Hepatocyte (in vitro differentiated cells): ENCODE results near the gene BCL2A1. TPM values are rescaled to one million over a fixed set of nuclear protein-coding genes. Genes with fewer than 3 reads are reported as not detected.
"Not testable (repeated sequence)": the region's sequence is repeated elsewhere in the genome, so short reads cannot be mapped to it uniquely, and the experiment has no call there.

Experiments
- DNase-seq: peaks from one replicate; pipeline ENCODE4 v3.0.0-alpha.2; 2016; ENCODE audit warnings: low spot score
- H2AFZ ChIP-seq: fragments of 200-600 bp; sonication (generic); 2 replicates; pipeline ENCODE4 v1.6.0; 2016; ENCODE audit warnings: antibody characterized with exemption, mild to moderate bottlenecking
- H3K27ac ChIP-seq: fragments of 200-600 bp; sonication (generic); 2 replicates; pipeline ENCODE4 v1.5.1; 2016; ENCODE audit warnings: mild to moderate bottlenecking
- H3K27me3 ChIP-seq: fragments of 200-600 bp; sonication (generic); 2 replicates; pipeline ENCODE4 v1.6.1; 2016
- H3K36me3 ChIP-seq: fragments of 200-600 bp; sonication (generic); replicated peaks from 2 replicates; pipeline ENCODE4 v1.5.1; 2016; ENCODE audit warnings: low read depth; ENCODE audit not compliant: insufficient read depth
- H3K4me1 ChIP-seq: fragments of 200-600 bp; sonication (generic); 2 replicates; pipeline ENCODE4 v1.5.1; 2016; ENCODE audit warnings: mild to moderate bottlenecking, moderate library complexity; ENCODE audit not compliant: insufficient read depth
- H3K4me2 ChIP-seq: fragments of 200-600 bp; sonication (generic); 2 replicates; pipeline ENCODE4 v1.6.0; 2016
- H3K4me3 ChIP-seq: fragments of 200-600 bp; sonication (generic); 2 replicates; pipeline ENCODE4 v1.5.1; 2016; ENCODE audit warnings: mild to moderate bottlenecking
- H3K79me2 ChIP-seq: fragments of 200-600 bp; sonication (generic); 2 replicates; pipeline ENCODE4 v1.6.0; 2017; ENCODE audit warnings: mild to moderate bottlenecking
- H3K9me2 ChIP-seq: fragments of 200-600 bp; sonication (generic); replicated peaks from 2 replicates; pipeline ENCODE4 v1.6.0; 2017; ENCODE audit warnings: mild to moderate bottlenecking; ENCODE audit not compliant: insufficient read depth
- H3K9me3 ChIP-seq: fragments of 200-600 bp; sonication (generic); 2 replicates; pipeline ENCODE4 v1.5.1; 2016; ENCODE audit warnings: low read depth, mild to moderate bottlenecking
- H4K20me1 ChIP-seq: fragments of 200-600 bp; sonication (generic); 2 replicates; pipeline ENCODE4 v1.6.0; 2016; ENCODE audit warnings: mild to moderate bottlenecking; ENCODE audit not compliant: insufficient read depth, poor library complexity, severe bottlenecking
- EZH2 ChIP-seq: fragments of 200-600 bp; sonication (generic); IDR thresholded peaks from 2 replicates; pipeline ENCODE4 v1.6.1; 2016; ENCODE audit warnings: antibody characterized with exemption, mild to moderate bottlenecking, borderline replicate concordance
- EZH2phosphoT487 ChIP-seq: fragments of 200-600 bp; sonication (generic); IDR thresholded peaks from one replicate; pipeline ENCODE4 v1.6.1; 2018; ENCODE audit warnings: antibody characterized with exemption, mild to moderate bottlenecking, low read depth, moderate library complexity; ENCODE audit not compliant: unreplicated experiment, severe bottlenecking
- WGBS: methylation state at CpG from one replicate; pipeline ENCODE4 v1.1.6; 2016; ENCODE audit warnings: low lambda C conversion rate; ENCODE audit errors: missing lambda C conversion rate; 5-methylcytosine and 5-hydroxymethylcytosine counted together
- polyA plus RNA-seq: library from polyadenylated mRNA; unstranded; fragments of >200 nt; fragmentation: Nextera tagmentation; extraction: Ambion mirVana; gene quantifications from 2 replicates; pipeline ENCODE4 v1.2.1, GENCODE V29; 2016
- total RNA-seq: library from RNA; depleted of rRNA; stranded (reverse); fragments of >200 nt; gene quantifications from 2 replicates; pipeline ENCODE4 v1.2.3, GENCODE V29; 2014
- TF ChIP-seq, protein P1 (sequence below): fragments of 200-600 bp; sonication (generic); IDR thresholded peaks from 2 replicates; pipeline ENCODE4 v1.5.1; 2016; ENCODE audit warnings: antibody characterized with exemption, mild to moderate bottlenecking; ENCODE audit not compliant: poor library complexity

BCL2A1 gene
- total and polyA plus RNA-seq, 2 experiments from 2014 or later = 9.9 to 11.1 TPM

- no peaks in the 10 kb centered on the region for H3K9me2 ChIP-seq
- no peaks in the 10 kb centered on the region for H3K79me2 ChIP-seq
- no peak for DNase-seq
- no peak for TF ChIP-seq EZH2phosphoT487
- no peak for TF ChIP-seq EZH2
- TF ChIP-seq, protein P1, sequence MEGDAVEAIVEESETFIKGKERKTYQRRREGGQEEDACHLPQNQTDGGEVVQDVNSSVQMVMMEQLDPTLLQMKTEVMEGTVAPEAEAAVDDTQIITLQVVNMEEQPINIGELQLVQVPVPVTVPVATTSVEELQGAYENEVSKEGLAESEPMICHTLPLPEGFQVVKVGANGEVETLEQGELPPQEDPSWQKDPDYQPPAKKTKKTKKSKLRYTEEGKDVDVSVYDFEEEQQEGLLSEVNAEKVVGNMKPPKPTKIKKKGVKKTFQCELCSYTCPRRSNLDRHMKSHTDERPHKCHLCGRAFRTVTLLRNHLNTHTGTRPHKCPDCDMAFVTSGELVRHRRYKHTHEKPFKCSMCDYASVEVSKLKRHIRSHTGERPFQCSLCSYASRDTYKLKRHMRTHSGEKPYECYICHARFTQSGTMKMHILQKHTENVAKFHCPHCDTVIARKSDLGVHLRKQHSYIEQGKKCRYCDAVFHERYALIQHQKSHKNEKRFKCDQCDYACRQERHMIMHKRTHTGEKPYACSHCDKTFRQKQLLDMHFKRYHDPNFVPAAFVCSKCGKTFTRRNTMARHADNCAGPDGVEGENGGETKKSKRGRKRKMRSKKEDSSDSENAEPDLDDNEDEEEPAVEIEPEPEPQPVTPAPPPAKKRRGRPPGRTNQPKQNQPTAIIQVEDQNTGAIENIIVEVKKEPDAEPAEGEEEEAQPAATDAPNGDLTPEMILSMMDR = no peak
- no peaks in the 10 kb centered on the region for H3K27me3 ChIP-seq
- H3K4me1 ChIP-seq = no peaks in the 10 kb centered on the region
- H4K20me1 ChIP-seq = no peaks in the 10 kb centered on the region
- H3K4me2 ChIP-seq = no peak overlapping the region
- 97% methylated on average over 2 of the region's 2 CpGs for WGBS
- H3K36me3 ChIP-seq = no peaks in the 10 kb centered on the region
- no peaks in the 10 kb centered on the region for H3K9me3 ChIP-seq
- no peak overlapping the region for H3K27ac ChIP-seq
- no peak overlapping the region for H2AFZ ChIP-seq
- H3K4me3 ChIP-seq = no peak overlapping the region
These were observed 44.2 kb upstream of the BCL2A1 start for GRCh38 chr15:80015156-80015555.

GRCh38 chr15:80014186-80014585 lies 43.2 kb upstream of the BCL2A1 start:
- H3K9me2 ChIP-seq, H3K27ac ChIP-seq, H3K79me2 ChIP-seq, H3K4me2 ChIP-seq, H3K36me3 ChIP-seq, H2AFZ ChIP-seq, H4K20me1 ChIP-seq, H3K9me3 ChIP-seq, H3K27me3 ChIP-seq, H3K4me1 ChIP-seq, H3K4me3 ChIP-seq, DNase-seq: not testable (repeated sequence)
- 98% methylated on average over 7 of the region's 7 CpGs for WGBS

GRCh38 chr15:80012060-80012726 lies 41.2 kb upstream of the BCL2A1 start:
- Histone ChIP-seq H3K4me1 (no peaks in the 10 kb centered on the region), H3K36me3 (no peaks in the 10 kb centered on the region), H3K4me3 (no peak overlapping the region), H3K27ac (no peak overlapping the region), H3K27me3 (no peaks in the 10 kb centered on the region), H3K9me2 (no peaks in the 10 kb centered on the region), H3K79me2 (no peaks in the 10 kb centered on the region), H3K4me2 (no peak overlapping the region), H4K20me1 (no peaks in the 10 kb centered on the region), H3K9me3 (no peaks in the 10 kb centered on the region), H2AFZ (no peak overlapping the region)
- no peak for TF ChIP-seq EZH2phosphoT487
- TF ChIP-seq, protein P1 = no peak
- TF ChIP-seq EZH2 = no peak
- no peak for DNase-seq
- 70% methylated on average over 6 of the region's 6 CpGs for WGBS

DNA sequence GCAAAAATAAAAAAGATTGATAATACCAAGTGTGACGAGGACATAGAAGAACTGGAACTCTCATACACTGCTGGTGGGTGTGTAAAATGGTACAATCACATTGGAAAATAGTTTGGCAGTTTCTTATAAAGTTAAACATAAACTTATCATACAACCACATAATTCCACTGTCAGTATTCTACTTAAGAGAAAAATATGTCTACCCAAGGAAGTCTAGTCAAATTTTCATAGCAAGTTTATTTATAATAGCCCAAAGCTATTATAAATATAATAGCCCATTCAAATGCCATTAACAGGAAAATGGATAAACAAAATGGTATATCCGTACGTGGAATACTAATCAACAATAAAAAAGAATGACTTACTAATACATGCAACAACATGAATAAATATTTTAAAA lies 40.6 kb upstream of the BCL2A1 start:
- no peaks in the 10 kb centered on the region for H3K9me3 ChIP-seq
- H3K4me1 ChIP-seq = no peaks in the 10 kb centered on the region
- H3K27ac ChIP-seq = no peak overlapping the region
- H3K79me2 ChIP-seq = no peaks in the 10 kb centered on the region
- H2AFZ ChIP-seq = no peak overlapping the region
- no peaks in the 10 kb centered on the region for H3K27me3 ChIP-seq
- no peaks in the 10 kb centered on the region for H3K36me3 ChIP-seq
- no peak overlapping the region for H3K4me3 ChIP-seq
- WGBS = 60% methylated on average over 3 of the region's 3 CpGs
- TF ChIP-seq, protein P1 = no peak
- no peak for TF ChIP-seq EZH2
- no peak for TF ChIP-seq EZH2phosphoT487
- H4K20me1 ChIP-seq = no peaks in the 10 kb centered on the region
- DNase-seq = no peak
- H3K4me2 ChIP-seq = no peak overlapping the region
- no peaks in the 10 kb centered on the region for H3K9me2 ChIP-seq

GRCh38 chr15:80011041-80011523 lies 40.1 kb upstream of the BCL2A1 start:
- H3K4me2 ChIP-seq, H3K4me3 ChIP-seq, DNase-seq, H3K9me3 ChIP-seq, H3K4me1 ChIP-seq, H3K79me2 ChIP-seq, H2AFZ ChIP-seq, H4K20me1 ChIP-seq, H3K9me2 ChIP-seq, H3K27me3 ChIP-seq, H3K36me3 ChIP-seq, H3K27ac ChIP-seq: not testable (repeated sequence)
- WGBS = 87% methylated on average over 9 of the region's 9 CpGs
